Neuronal stem cell (in vitro differentiated cells): Measurements from ENCODE around the gene RDM1.

Experiments used
- DNase-seq: peaks from one replicate; pipeline ENCODE4 v3.0.0-alpha.2; 2013; ENCODE audit warnings: low spot score
- H2AFZ ChIP-seq: one replicate; pipeline ENCODE4 v1.6.1; 2013; ENCODE audit warnings: mild to moderate bottlenecking, low read length, inconsistent platforms
- H2AK5ac ChIP-seq: 2 replicates; pipeline ENCODE4 v1.6.1; 2013; ENCODE audit warnings: low read depth, mild to moderate bottlenecking, inconsistent platforms, low read length, moderate library complexity, mixed read lengths
- H2BK120ac ChIP-seq: 2 replicates; pipeline ENCODE4 v1.6.1; 2013; ENCODE audit warnings: low read depth, mild to moderate bottlenecking, inconsistent platforms, low read length, moderate library complexity, mixed read lengths
- H2BK12ac ChIP-seq: one replicate; pipeline ENCODE4 v1.6.1; 2013; ENCODE audit warnings: low read length, inconsistent platforms
- H2BK15ac ChIP-seq: 2 replicates; pipeline ENCODE4 v1.6.1; 2013; ENCODE audit warnings: mild to moderate bottlenecking, low read length, inconsistent platforms, mixed read lengths
- H2BK5ac ChIP-seq: one replicate; pipeline ENCODE4 v1.6.1; 2013; ENCODE audit warnings: inconsistent platforms, mild to moderate bottlenecking, low read length, moderate library complexity
- H3K14ac ChIP-seq: one replicate; pipeline ENCODE4 v1.6.1; 2013; ENCODE audit warnings: low read length, inconsistent platforms
- H3K18ac ChIP-seq: 2 replicates; pipeline ENCODE4 v1.6.1; 2013; ENCODE audit warnings: low read length, inconsistent platforms
- H3K23ac ChIP-seq: 2 replicates; pipeline ENCODE4 v1.6.1; 2013; ENCODE audit warnings: low read depth, mild to moderate bottlenecking, mixed read lengths, low read length, inconsistent platforms; ENCODE audit not compliant: poor library complexity
- H3K27ac ChIP-seq: replicated peaks from 3 replicates; pipeline ENCODE4 v1.5.1; 2013; ENCODE audit warnings: low read length, inconsistent platforms
- H3K27me3 ChIP-seq, 3 experiments: 2 replicates each; pipeline ENCODE4 v1.6.1; 2013; ENCODE audit warnings: low read length in 3 of 3, mild to moderate bottlenecking in 2 of 3, inconsistent platforms in 1 of 3, low read depth in 1 of 3, mixed read lengths in 1 of 3, moderate library complexity in 1 of 3; ENCODE audit not compliant: control insufficient read depth in 3 of 3, insufficient read depth in 3 of 3
- H3K36me3 ChIP-seq, 2 donors: replicated peaks in 1 of 2; 2 replicates each; pipeline ENCODE4 v1.6.1; 2013; ENCODE audit warnings: low read length in 2 of 2; ENCODE audit not compliant: control insufficient read depth in 2 of 2, insufficient read depth in 2 of 2
- H3K4ac ChIP-seq: 2 replicates; pipeline ENCODE4 v1.6.1; 2013; ENCODE audit warnings: inconsistent platforms, mild to moderate bottlenecking, low read length, moderate library complexity
- H3K4me1 ChIP-seq, 2 donors: 1 replicate in 1 of 2; 2 replicates in 1 of 2; pipeline ENCODE4 v1.6.1; 2013; ENCODE audit warnings: low read length in 2 of 2, low read depth in 1 of 2; ENCODE audit not compliant: control insufficient read depth in 2 of 2, insufficient read depth in 1 of 2
- H3K4me2 ChIP-seq: one replicate; pipeline ENCODE4 v1.6.1; 2013; ENCODE audit warnings: mild to moderate bottlenecking, low read length, inconsistent platforms; ENCODE audit not compliant: insufficient read depth, poor library complexity, severe bottlenecking
- H3K4me3 ChIP-seq, 2 donors: 2 replicates each; pipeline ENCODE4 v1.5.1; 2013; ENCODE audit warnings: low read length in 2 of 2, mild to moderate bottlenecking in 2 of 2, inconsistent platforms in 1 of 2, moderate library complexity in 1 of 2
- H3K79me1 ChIP-seq: one replicate; pipeline ENCODE4 v1.6.1; 2013; ENCODE audit warnings: low read depth, mild to moderate bottlenecking, inconsistent platforms, low read length, moderate library complexity
- H3K9ac ChIP-seq: one replicate; pipeline ENCODE4 v1.6.1; 2013; ENCODE audit warnings: mild to moderate bottlenecking, low read depth, low read length, inconsistent platforms; ENCODE audit not compliant: poor library complexity
- H3K9me3 ChIP-seq, 2 donors: replicated peaks in 1 of 2; 2 replicates each; pipeline versions ENCODE3 to v1.6.1; 2013; ENCODE audit warnings: low read length in 2 of 2, mild to moderate bottlenecking in 2 of 2, inconsistent platforms in 1 of 2, low read depth in 1 of 2, mixed read lengths in 1 of 2, moderate library complexity in 1 of 2; ENCODE audit not compliant: control insufficient read depth in 2 of 2, insufficient read depth in 1 of 2
- H4K8ac ChIP-seq: one replicate; pipeline ENCODE4 v1.6.1; 2013; ENCODE audit warnings: low read depth, mild to moderate bottlenecking, inconsistent platforms, low read length, moderate library complexity
- H4K91ac ChIP-seq: one replicate; pipeline ENCODE4 v1.6.1; 2013; ENCODE audit warnings: low read length, low read depth, mild to moderate bottlenecking, inconsistent platforms; ENCODE audit not compliant: poor library complexity
- WGBS, 2 donors: extraction: QIAGEN DNeasy Blood & Tissue Kit; methylation state at CpG; one replicate each; pipeline ENCODE4 v1.1.7; 2013; ENCODE audit warnings: missing lambda C conversion rate in 2 of 2, mixed read lengths in 1 of 2; ENCODE audit not compliant: insufficient read length in 2 of 2, insufficient replicate concordance in 1 of 2; ENCODE audit errors: extremely low coverage in 2 of 2; 5-methylcytosine and 5-hydroxymethylcytosine counted together

Gene RDM1

DNA sequence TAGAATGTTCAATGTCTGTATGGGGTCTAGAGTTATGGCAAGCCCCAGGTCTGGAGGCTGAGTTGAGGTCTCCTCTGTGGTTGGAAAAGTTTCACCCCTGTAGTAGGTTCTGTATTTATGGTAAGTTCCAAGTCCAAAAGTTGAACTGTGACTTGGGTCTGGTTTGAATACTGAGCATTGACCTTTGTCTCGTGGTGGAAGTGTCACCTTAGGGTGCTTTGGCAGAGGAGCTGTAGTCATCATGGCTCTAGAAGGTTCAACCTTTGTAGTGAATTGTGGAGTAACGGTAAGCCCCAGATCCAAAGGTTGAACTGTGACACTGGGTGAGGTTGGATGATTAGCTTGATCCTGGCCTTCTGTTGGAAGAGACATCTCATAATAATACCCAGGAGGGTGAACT, 17.6 kb downstream of the RDM1 start:
- no peaks in the 10 kb centered on the region for H3K4me1 ChIP-seq
- no peak overlapping the region for H2BK5ac ChIP-seq
- H3K27ac ChIP-seq: no peak overlapping the region
- H3K14ac ChIP-seq: no peak overlapping the region
- no peaks in the 10 kb centered on the region for H3K79me1 ChIP-seq
- no peaks in the 10 kb centered on the region for H3K36me3 ChIP-seq
- no peak overlapping the region for H2BK12ac ChIP-seq
- H2AK5ac ChIP-seq: no peak overlapping the region
- H4K8ac ChIP-seq: no peak overlapping the region
- H2AFZ ChIP-seq: no peak overlapping the region
- no peak for DNase-seq
- H3K4me2 ChIP-seq: no peak overlapping the region
- no CpG with 5 or more reads among the region's 2 CpGs for WGBS, 2 donors
- no peak overlapping the region for H2BK120ac ChIP-seq
- no peak overlapping the region for H3K18ac ChIP-seq
- no peaks in the 10 kb centered on the region for H3K27me3 ChIP-seq
- H3K9me3 ChIP-seq: peaks cover 0 to 9% of the 10 kb centered on the region in 2 donors
- H2BK15ac ChIP-seq: no peak overlapping the region
- no peak overlapping the region for H3K23ac ChIP-seq
- no peak overlapping the region for H3K4me3 ChIP-seq
- H3K9ac ChIP-seq: no peak overlapping the region
- no peak overlapping the region for H3K4ac ChIP-seq
- H4K91ac ChIP-seq: no peak overlapping the region

- no peaks in the 10 kb centered on the region for H3K27me3 ChIP-seq
These were observed 18.1 kb downstream of the RDM1 start for GRCh38 chr17:35912339-35912912.

GRCh38 chr17:35909408-35909807, 21.2 kb downstream of the RDM1 start:
- Histone ChIP-seq H4K91ac (no peak overlapping the region), H3K4ac (no peak overlapping the region), H4K8ac (no peak overlapping the region), H2AK5ac (no peak overlapping the region), H3K14ac (no peak overlapping the region), H2BK5ac (no peak overlapping the region), H3K4me1 (no peaks in the 10 kb centered on the region), H3K27me3 (peaks cover 0 to 5% (median 0%) of the 10 kb centered on the region in 3 experiments), H2AFZ (no peak overlapping the region), H2BK12ac (no peak overlapping the region), H3K9ac (no peak overlapping the region), H3K4me3 (no peak overlapping the region), H3K18ac (no peak overlapping the region), H3K4me2 (no peak overlapping the region), H3K9me3 (peaks cover 0 to 5% of the 10 kb centered on the region in 2 donors), H2BK15ac (no peak overlapping the region), H2BK120ac (no peak overlapping the region), H3K79me1 (no peaks in the 10 kb centered on the region), H3K23ac (no peak overlapping the region), H3K27ac (no peak overlapping the region), H3K36me3 (no peaks in the 10 kb centered on the region)
- DNase-seq: no peak
- no CpG with 5 or more reads among the region's 3 CpGs for WGBS, 2 donors

More at GRCh38 chr17:35912339-35912912, 18.1 kb downstream of the RDM1 start:
- no peaks in the 10 kb centered on the region for H3K36me3 ChIP-seq
- no peak overlapping the region for H3K14ac ChIP-seq
- H2AK5ac ChIP-seq: no peak overlapping the region
- no peak overlapping the region for H4K8ac ChIP-seq
- no peak overlapping the region for H2BK120ac ChIP-seq
- no peak overlapping the region for H3K4me3 ChIP-seq
- H3K4ac ChIP-seq: no peak overlapping the region
- H3K79me1 ChIP-seq: no peaks in the 10 kb centered on the region
- H3K4me1 ChIP-seq: no peaks in the 10 kb centered on the region
- no peak overlapping the region for H3K4me2 ChIP-seq
- no peak overlapping the region for H2BK5ac ChIP-seq
- no peak overlapping the region for H2AFZ ChIP-seq
- no peak overlapping the region for H3K27ac ChIP-seq
- H3K9me3 ChIP-seq: peaks cover 0 to 6% of the 10 kb centered on the region in 2 donors
- no CpG with 5 or more reads among the region's 3 CpGs for WGBS, 2 donors
- no peak overlapping the region for H4K91ac ChIP-seq
- H3K18ac ChIP-seq: no peak overlapping the region
- no peak overlapping the region for H3K9ac ChIP-seq
- DNase-seq: no peak
- no peak overlapping the region for H3K23ac ChIP-seq
- no peak overlapping the region for H2BK12ac ChIP-seq
- H2BK15ac ChIP-seq: no peak overlapping the region

DNA sequence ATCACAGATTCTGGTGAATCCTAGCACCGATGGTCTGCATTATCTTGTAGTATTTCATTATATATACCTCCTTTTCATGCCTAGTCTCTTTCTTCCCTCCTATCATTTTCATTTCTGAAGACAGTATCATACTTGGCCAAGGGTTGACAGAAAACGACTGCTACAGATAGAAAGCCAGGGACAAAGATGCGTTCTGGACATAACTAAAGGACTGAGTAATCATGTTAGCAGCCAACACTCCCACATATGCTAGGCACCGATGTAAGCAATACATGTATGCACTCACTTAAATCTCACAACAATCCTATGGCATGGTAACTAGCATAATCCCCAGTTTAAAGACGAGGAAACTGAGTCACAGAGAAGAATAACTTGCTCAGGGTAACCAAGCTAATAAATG, 22.9 kb downstream of the RDM1 start:
- Histone ChIP-seq H3K4me3 (no peak overlapping the region), H3K9ac (no peak overlapping the region), H4K8ac (no peak overlapping the region), H3K4me1 (no peaks in the 10 kb centered on the region), H2BK120ac (no peak overlapping the region), H4K91ac (no peak overlapping the region), H2BK12ac (no peak overlapping the region), H3K36me3 (no peaks in the 10 kb centered on the region), H2BK15ac (no peak overlapping the region), H3K4me2 (no peak overlapping the region), H2BK5ac (no peak overlapping the region), H3K79me1 (no peaks in the 10 kb centered on the region), H3K27me3 (peaks cover 0 to 5% (median 0%) of the 10 kb centered on the region in 3 experiments), H3K23ac (no peak overlapping the region), H3K14ac (no peak overlapping the region), H2AK5ac (no peak overlapping the region), H3K9me3 (peaks cover 0 to 5% of the 10 kb centered on the region in 2 donors), H3K4ac (no peak overlapping the region), H2AFZ (no peak overlapping the region), H3K18ac (no peak overlapping the region), H3K27ac (no peak overlapping the region)
- no peak for DNase-seq
- no CpG with 5 or more reads among the region's 5 CpGs for WGBS, 2 donors
